HepG2 (cell line): ENCODE data around the gene TRIM67. TPM values are rescaled to one million over a fixed set of nuclear protein-coding genes. Genes with fewer than 3 reads are reported as not detected.

Experiments used
- ATF7-NPFF ChIP-seq: sonication (generic); formaldehyde crosslinking; IDR thresholded peaks from 2 replicates; pipeline ENCODE4 v1.8.1; 2023; ENCODE audit warnings: mild to moderate bottlenecking, low read depth, missing genetic modification reagents, moderate library complexity
- ESRRA ChIP-seq: sonication (generic); formaldehyde crosslinking; IDR thresholded peaks from 2 replicates; pipeline ENCODE4 v1.5.1; 2020; ENCODE audit warnings: mild to moderate bottlenecking, low read depth, missing genetic modification reagents
- FIP1L1 ChIP-seq: fragments of 200-400 bp; formaldehyde crosslinking; IDR thresholded peaks from 2 replicates; pipeline ENCODE4 v1.6.1; 2018; ENCODE audit warnings: low read depth, mild to moderate bottlenecking, low read length, moderate library complexity, borderline replicate concordance; ENCODE audit not compliant: insufficient read depth
- GATAD2A ChIP-seq: IDR thresholded peaks from 2 replicates; pipeline ENCODE4 v1.6.1; 2016
- RAD21 ChIP-seq: fragments of 450-650 bp; formaldehyde crosslinking; IDR thresholded peaks from 2 replicates; pipeline ENCODE4 v1.5.0; 2020; ENCODE audit warnings: mild to moderate bottlenecking
- SATB2 ChIP-seq: sonication (generic); formaldehyde crosslinking; IDR thresholded peaks from 2 replicates; pipeline ENCODE4 v1.5.0; 2020; ENCODE audit warnings: missing genetic modification reagents
- TAF15 ChIP-seq: fragments of 200-400 bp; formaldehyde crosslinking; IDR thresholded peaks from one replicate; pipeline ENCODE4 v1.6.1; 2018; ENCODE audit warnings: mild to moderate bottlenecking, low read depth, low read length; ENCODE audit not compliant: poor library complexity, severe bottlenecking
- ZNF260 ChIP-seq: sonication (generic); formaldehyde crosslinking; IDR thresholded peaks from 2 replicates; pipeline ENCODE4 v1.4.0; 2020; ENCODE audit warnings: missing genetic modification reagents, low read depth, mild to moderate bottlenecking, borderline replicate concordance
- ZNF564 ChIP-seq: sonication (generic); formaldehyde crosslinking; IDR thresholded peaks from 2 replicates; pipeline ENCODE4 v1.8.1; 2023; ENCODE audit warnings: mild to moderate bottlenecking, missing genetic modification reagents
- ZNF652 ChIP-seq: IDR thresholded peaks from 2 replicates; pipeline ENCODE4 v1.6.1; 2016; ENCODE audit warnings: low read depth, borderline replicate concordance
- ZNF879 ChIP-seq: sonication (generic); formaldehyde crosslinking; IDR thresholded peaks from 2 replicates; pipeline ENCODE4 v1.8.1; 2023; ENCODE audit warnings: missing genetic modification reagents
- polyA plus RNA-seq, 8 experiments: library from polyadenylated mRNA; depleted of rRNA in 3 of 8; stranded (reverse) in 7 of 8; unstranded in 1 of 8; fragments of >200 nt; fragmentation: Illumina TruSeq in 4 of 8; extraction: Trizol in 4 of 8; gene quantifications; 2 replicates each; pipeline versions ENCODE4 v1.2.1 to v1.2.3, GENCODE V29; 2011 to 2016; ENCODE audit warnings: low read depth in 4 of 8, missing spikeins in 1 of 8, mixed read lengths in 1 of 8; ENCODE audit not compliant: insufficient read depth in 1 of 8
- total RNA-seq, 5 experiments: library from RNA; depleted of rRNA; stranded (reverse); fragments of >200 nt; fragmentation: Illumina TruSeq; extraction: Trizol; gene quantifications; 2 replicates each; pipeline ENCODE4 v1.2.3, GENCODE V29; 2016; ENCODE audit warnings: low read depth in 1 of 5
- TF ChIP-seq, protein P1 (sequence below): sonication (generic); formaldehyde crosslinking; IDR thresholded peaks from 2 replicates; pipeline ENCODE4 v1.5.0; 2020; ENCODE audit warnings: mild to moderate bottlenecking, missing genetic modification reagents, borderline replicate concordance
- TF ChIP-seq, protein P2 (sequence below): IDR thresholded peaks from 2 replicates; pipeline ENCODE4 v1.6.1; 2016; ENCODE audit warnings: low read depth, missing genetic modification reagents, missing compliant biosample characterization
- TF ChIP-seq, protein P3 (sequence below): sonication (generic); formaldehyde crosslinking; IDR thresholded peaks from 2 replicates; pipeline ENCODE4 v1.5.1; 2020; ENCODE audit warnings: missing genetic modification reagents, mild to moderate bottlenecking, borderline replicate concordance

TRIM67 gene
- total and polyA plus RNA-seq, 2 of the 13 experiments (the other 11 are each of a cell fraction or from before 2014, with no cell fraction given) = not detected

DNA sequence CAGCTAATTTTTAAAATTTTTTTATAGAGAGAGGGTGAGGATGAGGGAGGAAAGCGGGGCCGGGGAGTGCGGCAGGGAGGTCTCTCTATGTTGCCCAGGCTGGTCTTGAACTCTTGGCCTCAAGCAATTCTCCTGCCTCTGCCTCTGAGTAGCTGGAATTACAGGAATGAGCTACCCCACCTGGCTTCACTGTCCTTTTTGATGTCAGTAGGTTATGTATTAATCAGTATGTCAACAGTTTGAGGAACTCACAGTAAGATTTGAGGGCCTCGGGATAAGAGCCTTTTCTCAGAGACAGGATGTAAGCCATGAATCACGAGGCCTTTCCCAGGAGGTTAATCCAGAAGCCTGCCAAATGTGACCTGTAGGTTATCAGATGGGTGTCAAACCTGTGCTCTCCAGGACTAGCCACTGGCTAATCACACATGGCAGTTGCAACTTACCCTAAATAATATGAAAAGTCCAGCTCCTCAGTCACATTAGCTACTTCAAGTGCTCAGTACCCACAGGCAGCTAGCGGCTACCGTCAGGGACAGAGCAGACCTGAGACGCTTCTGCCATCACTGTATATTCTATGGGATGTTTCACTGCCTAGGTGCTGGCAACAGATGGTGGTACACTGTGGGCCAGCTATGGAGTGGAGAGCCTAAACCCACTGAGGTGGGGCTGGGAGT lies 33.1 kb downstream of the TRIM67 start (continued):
- TF ChIP-seq, protein P1, sequence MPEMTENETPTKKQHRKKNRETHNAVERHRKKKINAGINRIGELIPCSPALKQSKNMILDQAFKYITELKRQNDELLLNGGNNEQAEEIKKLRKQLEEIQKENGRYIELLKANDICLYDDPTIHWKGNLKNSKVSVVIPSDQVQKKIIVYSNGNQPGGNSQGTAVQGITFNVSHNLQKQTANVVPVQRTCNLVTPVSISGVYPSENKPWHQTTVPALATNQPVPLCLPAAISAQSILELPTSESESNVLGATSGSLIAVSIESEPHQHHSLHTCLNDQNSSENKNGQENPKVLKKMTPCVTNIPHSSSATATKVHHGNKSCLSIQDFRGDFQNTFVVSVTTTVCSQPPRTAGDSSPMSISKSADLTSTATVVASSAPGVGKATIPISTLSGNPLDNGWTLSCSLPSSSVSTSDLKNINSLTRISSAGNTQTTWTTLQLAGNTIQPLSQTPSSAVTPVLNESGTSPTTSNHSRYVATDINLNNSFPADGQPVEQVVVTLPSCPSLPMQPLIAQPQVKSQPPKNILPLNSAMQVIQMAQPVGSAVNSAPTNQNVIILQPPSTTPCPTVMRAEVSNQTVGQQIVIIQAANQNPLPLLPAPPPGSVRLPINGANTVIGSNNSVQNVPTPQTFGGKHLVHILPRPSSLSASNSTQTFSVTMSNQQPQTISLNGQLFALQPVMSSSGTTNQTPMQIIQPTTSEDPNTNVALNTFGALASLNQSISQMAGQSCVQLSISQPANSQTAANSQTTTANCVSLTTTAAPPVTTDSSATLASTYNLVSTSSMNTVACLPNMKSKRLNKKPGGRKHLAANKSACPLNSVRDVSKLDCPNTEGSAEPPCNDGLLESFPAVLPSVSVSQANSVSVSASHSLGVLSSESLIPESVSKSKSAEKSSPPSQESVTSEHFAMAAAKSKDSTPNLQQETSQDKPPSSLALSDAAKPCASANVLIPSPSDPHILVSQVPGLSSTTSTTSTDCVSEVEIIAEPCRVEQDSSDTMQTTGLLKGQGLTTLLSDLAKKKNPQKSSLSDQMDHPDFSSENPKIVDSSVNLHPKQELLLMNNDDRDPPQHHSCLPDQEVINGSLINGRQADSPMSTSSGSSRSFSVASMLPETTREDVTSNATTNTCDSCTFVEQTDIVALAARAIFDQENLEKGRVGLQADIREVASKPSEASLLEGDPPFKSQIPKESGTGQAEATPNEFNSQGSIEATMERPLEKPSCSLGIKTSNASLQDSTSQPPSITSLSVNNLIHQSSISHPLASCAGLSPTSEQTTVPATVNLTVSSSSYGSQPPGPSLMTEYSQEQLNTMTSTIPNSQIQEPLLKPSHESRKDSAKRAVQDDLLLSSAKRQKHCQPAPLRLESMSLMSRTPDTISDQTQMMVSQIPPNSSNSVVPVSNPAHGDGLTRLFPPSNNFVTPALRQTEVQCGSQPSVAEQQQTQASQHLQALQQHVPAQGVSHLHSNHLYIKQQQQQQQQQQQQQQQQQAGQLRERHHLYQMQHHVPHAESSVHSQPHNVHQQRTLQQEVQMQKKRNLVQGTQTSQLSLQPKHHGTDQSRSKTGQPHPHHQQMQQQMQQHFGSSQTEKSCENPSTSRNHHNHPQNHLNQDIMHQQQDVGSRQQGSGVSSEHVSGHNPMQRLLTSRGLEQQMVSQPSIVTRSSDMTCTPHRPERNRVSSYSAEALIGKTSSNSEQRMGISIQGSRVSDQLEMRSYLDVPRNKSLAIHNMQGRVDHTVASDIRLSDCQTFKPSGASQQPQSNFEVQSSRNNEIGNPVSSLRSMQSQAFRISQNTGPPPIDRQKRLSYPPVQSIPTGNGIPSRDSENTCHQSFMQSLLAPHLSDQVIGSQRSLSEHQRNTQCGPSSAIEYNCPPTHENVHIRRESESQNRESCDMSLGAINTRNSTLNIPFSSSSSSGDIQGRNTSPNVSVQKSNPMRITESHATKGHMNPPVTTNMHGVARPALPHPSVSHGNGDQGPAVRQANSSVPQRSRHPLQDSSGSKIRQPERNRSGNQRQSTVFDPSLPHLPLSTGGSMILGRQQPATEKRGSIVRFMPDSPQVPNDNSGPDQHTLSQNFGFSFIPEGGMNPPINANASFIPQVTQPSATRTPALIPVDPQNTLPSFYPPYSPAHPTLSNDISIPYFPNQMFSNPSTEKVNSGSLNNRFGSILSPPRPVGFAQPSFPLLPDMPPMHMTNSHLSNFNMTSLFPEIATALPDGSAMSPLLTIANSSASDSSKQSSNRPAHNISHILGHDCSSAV (CRISPR knock-in tag) = no peak
- TF ChIP-seq ESRRA (CRISPR knock-in tag) (no peak), TAF15 (no peak), RAD21 (CRISPR knock-in tag) (no peak), GATAD2A (CRISPR knock-in tag) (peak; percentile 59), ZNF652 (peak; percentile 37; the same call in 1 of the 2 replicates), ATF7-NPFF (CRISPR knock-in tag) (no peak; the same call in 1 of the 2 replicates), FIP1L1 (no peak), ZNF564 (CRISPR knock-in tag) (no peak), ZNF879 (no peak), SATB2 (CRISPR knock-in tag) (no peak), ZNF260 (CRISPR knock-in tag) (no peak)
- TF ChIP-seq, protein P2, sequence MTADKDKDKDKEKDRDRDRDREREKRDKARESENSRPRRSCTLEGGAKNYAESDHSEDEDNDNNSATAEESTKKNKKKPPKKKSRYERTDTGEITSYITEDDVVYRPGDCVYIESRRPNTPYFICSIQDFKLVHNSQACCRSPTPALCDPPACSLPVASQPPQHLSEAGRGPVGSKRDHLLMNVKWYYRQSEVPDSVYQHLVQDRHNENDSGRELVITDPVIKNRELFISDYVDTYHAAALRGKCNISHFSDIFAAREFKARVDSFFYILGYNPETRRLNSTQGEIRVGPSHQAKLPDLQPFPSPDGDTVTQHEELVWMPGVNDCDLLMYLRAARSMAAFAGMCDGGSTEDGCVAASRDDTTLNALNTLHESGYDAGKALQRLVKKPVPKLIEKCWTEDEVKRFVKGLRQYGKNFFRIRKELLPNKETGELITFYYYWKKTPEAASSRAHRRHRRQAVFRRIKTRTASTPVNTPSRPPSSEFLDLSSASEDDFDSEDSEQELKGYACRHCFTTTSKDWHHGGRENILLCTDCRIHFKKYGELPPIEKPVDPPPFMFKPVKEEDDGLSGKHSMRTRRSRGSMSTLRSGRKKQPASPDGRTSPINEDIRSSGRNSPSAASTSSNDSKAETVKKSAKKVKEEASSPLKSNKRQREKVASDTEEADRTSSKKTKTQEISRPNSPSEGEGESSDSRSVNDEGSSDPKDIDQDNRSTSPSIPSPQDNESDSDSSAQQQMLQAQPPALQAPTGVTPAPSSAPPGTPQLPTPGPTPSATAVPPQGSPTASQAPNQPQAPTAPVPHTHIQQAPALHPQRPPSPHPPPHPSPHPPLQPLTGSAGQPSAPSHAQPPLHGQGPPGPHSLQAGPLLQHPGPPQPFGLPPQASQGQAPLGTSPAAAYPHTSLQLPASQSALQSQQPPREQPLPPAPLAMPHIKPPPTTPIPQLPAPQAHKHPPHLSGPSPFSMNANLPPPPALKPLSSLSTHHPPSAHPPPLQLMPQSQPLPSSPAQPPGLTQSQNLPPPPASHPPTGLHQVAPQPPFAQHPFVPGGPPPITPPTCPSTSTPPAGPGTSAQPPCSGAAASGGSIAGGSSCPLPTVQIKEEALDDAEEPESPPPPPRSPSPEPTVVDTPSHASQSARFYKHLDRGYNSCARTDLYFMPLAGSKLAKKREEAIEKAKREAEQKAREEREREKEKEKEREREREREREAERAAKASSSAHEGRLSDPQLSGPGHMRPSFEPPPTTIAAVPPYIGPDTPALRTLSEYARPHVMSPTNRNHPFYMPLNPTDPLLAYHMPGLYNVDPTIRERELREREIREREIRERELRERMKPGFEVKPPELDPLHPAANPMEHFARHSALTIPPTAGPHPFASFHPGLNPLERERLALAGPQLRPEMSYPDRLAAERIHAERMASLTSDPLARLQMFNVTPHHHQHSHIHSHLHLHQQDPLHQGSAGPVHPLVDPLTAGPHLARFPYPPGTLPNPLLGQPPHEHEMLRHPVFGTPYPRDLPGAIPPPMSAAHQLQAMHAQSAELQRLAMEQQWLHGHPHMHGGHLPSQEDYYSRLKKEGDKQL = peak; percentile 91
- TF ChIP-seq, protein P3, sequence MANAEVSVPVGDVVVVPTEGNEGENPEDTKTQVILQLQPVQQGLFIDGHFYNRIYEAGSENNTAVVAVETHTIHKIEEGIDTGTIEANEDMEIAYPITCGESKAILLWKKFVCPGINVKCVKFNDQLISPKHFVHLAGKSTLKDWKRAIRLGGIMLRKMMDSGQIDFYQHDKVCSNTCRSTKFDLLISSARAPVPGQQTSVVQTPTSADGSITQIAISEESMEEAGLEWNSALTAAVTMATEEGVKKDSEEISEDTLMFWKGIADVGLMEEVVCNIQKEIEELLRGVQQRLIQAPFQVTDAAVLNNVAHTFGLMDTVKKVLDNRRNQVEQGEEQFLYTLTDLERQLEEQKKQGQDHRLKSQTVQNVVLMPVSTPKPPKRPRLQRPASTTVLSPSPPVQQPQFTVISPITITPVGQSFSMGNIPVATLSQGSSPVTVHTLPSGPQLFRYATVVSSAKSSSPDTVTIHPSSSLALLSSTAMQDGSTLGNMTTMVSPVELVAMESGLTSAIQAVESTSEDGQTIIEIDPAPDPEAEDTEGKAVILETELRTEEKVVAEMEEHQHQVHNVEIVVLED (CRISPR knock-in tag) = no peak
